K562 (cell line): Measurements from ENCODE around the gene SDC1. TPM values are rescaled to one million over a fixed set of nuclear protein-coding genes. Genes with fewer than 3 reads are reported as not detected.
A peak's percentile ranks its signal among the peaks of the same experiment; 100 is the strongest.

Experiments used
- CBX5 ChIP-seq: IDR thresholded peaks from 2 replicates; pipeline ENCODE4 v1.6.1; 2014; ENCODE audit warnings: low read depth, borderline replicate concordance
- CSDE1 ChIP-seq, 2 experiments: fragments of 450-650 bp; IDR thresholded peaks; 2 replicates each; pipeline ENCODE4 v1.6.1; 2016; ENCODE audit warnings: mild to moderate bottlenecking in 1 of 2
- EP300 ChIP-seq: IDR thresholded peaks from 2 replicates; pipeline ENCODE4 v1.6.1; 2012; ENCODE audit warnings: low read length, improper control_type of control experiment
- HNRNPH1 ChIP-seq: fragments of 200-400 bp; formaldehyde crosslinking; optimal IDR thresholded peaks from 2 replicates; pipeline ENCODE3; 2017; ENCODE audit warnings: low read depth, mild to moderate bottlenecking, low read length, moderate library complexity
- KLF10 ChIP-seq: fragments of 250-450 bp; sonication (Bioruptor Pico); IDR thresholded peaks from 2 replicates; pipeline ENCODE4 v1.6.1; 2021; ENCODE audit warnings: matching md5 sums
- MEF2D ChIP-seq: conservative IDR thresholded peaks from 2 replicates; pipeline ENCODE4 v1.6.1; 2016; ENCODE audit warnings: low read depth, missing genetic modification characterization, missing compliant biosample characterization
- MEIS2 ChIP-seq: fragments of 450-650 bp; IDR thresholded peaks from 2 replicates; pipeline ENCODE4 v1.6.1; 2014; ENCODE audit warnings: mild to moderate bottlenecking; ENCODE audit not compliant: partially characterized antibody
- NR2C2 ChIP-seq, 2 experiments: fragments of 200-800 bp in 1 of 2; sonication (Bioruptor generic) in 1 of 2; sonication (generic) in 1 of 2; formaldehyde crosslinking in 1 of 2; IDR thresholded peaks; 2 replicates each; pipeline versions ENCODE4 v1.6.1 to v1.8.0; 2016 to 2022; ENCODE audit warnings: mild to moderate bottlenecking in 1 of 2, missing compliant biosample characterization in 1 of 2, missing genetic modification characterization in 1 of 2, missing genetic modification reagents in 1 of 2
- PHB ChIP-seq: fragments of 250-450 bp; sonication (Bioruptor Pico); IDR thresholded peaks from 2 replicates; pipeline ENCODE4 v1.5.0; 2021
- PML ChIP-seq: IDR thresholded peaks from 2 replicates; pipeline ENCODE4 v1.6.1; 2012; ENCODE audit warnings: low read length, inconsistent platforms
- POLR3G ChIP-seq: IDR thresholded peaks from 2 replicates; pipeline ENCODE4 v1.6.1; 2011; ENCODE audit not compliant: insufficient read length, insufficient replicate concordance; ENCODE audit errors: extremely low read depth
- PTBP1 ChIP-seq: fragments of 200-400 bp; formaldehyde crosslinking; IDR thresholded peaks from 2 replicates; pipeline ENCODE4 v1.6.1; 2017; ENCODE audit warnings: low read depth, low read length
- RBM14 ChIP-seq: fragments of 200-400 bp; formaldehyde crosslinking; IDR thresholded peaks from 2 replicates; pipeline ENCODE4 v1.6.1; 2018; ENCODE audit warnings: low read depth, mild to moderate bottlenecking, low read length, moderate library complexity, borderline replicate concordance; ENCODE audit not compliant: insufficient read depth
- SAFB2 ChIP-seq: fragments of 200-400 bp; formaldehyde crosslinking; IDR thresholded peaks from 2 replicates; pipeline ENCODE4 v1.6.1; 2018; ENCODE audit warnings: borderline replicate concordance, low read length, low read depth, moderate library complexity; ENCODE audit not compliant: severe bottlenecking
- THAP12 ChIP-seq: fragments of 250-450 bp; sonication (Bioruptor Pico); IDR thresholded peaks from 2 replicates; pipeline ENCODE4 v1.9.0; 2021; ENCODE audit warnings: mild to moderate bottlenecking, inconsistent platforms
- ZFP36 ChIP-seq: fragments of 150-350 bp; IDR thresholded peaks from 2 replicates; pipeline ENCODE4 v1.6.1; 2018; ENCODE audit warnings: low read length, low read depth; ENCODE audit not compliant: partially characterized antibody
- ZNF232 ChIP-seq: sonication (generic); formaldehyde crosslinking; IDR thresholded peaks from 2 replicates; pipeline ENCODE4 v1.8.0; 2022; ENCODE audit warnings: mild to moderate bottlenecking, missing genetic modification reagents
- ZNF696 ChIP-seq: fragments of 250-450 bp; sonication (Bioruptor Pico); conservative IDR thresholded peaks from 2 replicates; pipeline ENCODE4 v1.4.0; 2020; ENCODE audit warnings: mild to moderate bottlenecking, moderate library complexity
- polyA plus RNA-seq, 8 experiments: library from polyadenylated mRNA; depleted of rRNA in 4 of 8; stranded (reverse) in 5 of 8; unstranded in 3 of 8; fragments of >200 nt; fragmentation: Nextera tagmentation in 2 of 8; fragmentation: Illumina TruSeq in 1 of 8; extraction: Ambion mirVana in 2 of 8; extraction: Trizol in 1 of 8; gene quantifications; 2 replicates each; pipeline versions ENCODE4 v1.2.1 to v1.2.3, GENCODE V29; 2011 to 2014; ENCODE audit warnings: inconsistent platforms in 1 of 8, missing spikeins in 1 of 8
- total RNA-seq, 7 experiments: library from RNA; depleted of rRNA in 6 of 7; stranded (reverse); fragments of >200 nt in 6 of 7; fragmentation: Illumina TruSeq in 2 of 7; extraction: Trizol in 2 of 7; gene quantifications; 2 replicates each; pipeline versions ENCODE4 v1.2.1 to v1.2.3, GENCODE V29; 2011 to 2021; ENCODE audit warnings: low replicate concordance in 1 of 7
- TF ChIP-seq, protein P1 (sequence below): fragments of 450-650 bp; formaldehyde crosslinking; IDR thresholded peaks from 2 replicates; pipeline ENCODE4 v1.4.0; 2022; ENCODE audit warnings: mild to moderate bottlenecking, moderate library complexity
- TF ChIP-seq, protein P2 (sequence below): fragments of 250-450 bp; sonication (Bioruptor Pico); IDR thresholded peaks from 2 replicates; pipeline ENCODE4 v1.5.0; 2020; ENCODE audit warnings: mild to moderate bottlenecking
- TF ChIP-seq, protein P3 (sequence below): fragments of 250-450 bp; sonication (Bioruptor Pico); IDR thresholded peaks from 2 replicates; pipeline ENCODE4 v1.5.0; 2021
- TF ChIP-seq, protein P4 (sequence below): fragments of 250-450 bp; sonication (Bioruptor Pico); IDR thresholded peaks from 2 replicates; pipeline ENCODE4 v1.8.0; 2022; ENCODE audit warnings: inconsistent platforms, mild to moderate bottlenecking, moderate library complexity, borderline replicate concordance

Gene SDC1
- total and polyA plus RNA-seq, 9 of the 15 experiments (the other 6 are each of a cell fraction or from before 2014, with no cell fraction given), result 0.06 to 2.7 (median 0.49) TPM

DNA sequence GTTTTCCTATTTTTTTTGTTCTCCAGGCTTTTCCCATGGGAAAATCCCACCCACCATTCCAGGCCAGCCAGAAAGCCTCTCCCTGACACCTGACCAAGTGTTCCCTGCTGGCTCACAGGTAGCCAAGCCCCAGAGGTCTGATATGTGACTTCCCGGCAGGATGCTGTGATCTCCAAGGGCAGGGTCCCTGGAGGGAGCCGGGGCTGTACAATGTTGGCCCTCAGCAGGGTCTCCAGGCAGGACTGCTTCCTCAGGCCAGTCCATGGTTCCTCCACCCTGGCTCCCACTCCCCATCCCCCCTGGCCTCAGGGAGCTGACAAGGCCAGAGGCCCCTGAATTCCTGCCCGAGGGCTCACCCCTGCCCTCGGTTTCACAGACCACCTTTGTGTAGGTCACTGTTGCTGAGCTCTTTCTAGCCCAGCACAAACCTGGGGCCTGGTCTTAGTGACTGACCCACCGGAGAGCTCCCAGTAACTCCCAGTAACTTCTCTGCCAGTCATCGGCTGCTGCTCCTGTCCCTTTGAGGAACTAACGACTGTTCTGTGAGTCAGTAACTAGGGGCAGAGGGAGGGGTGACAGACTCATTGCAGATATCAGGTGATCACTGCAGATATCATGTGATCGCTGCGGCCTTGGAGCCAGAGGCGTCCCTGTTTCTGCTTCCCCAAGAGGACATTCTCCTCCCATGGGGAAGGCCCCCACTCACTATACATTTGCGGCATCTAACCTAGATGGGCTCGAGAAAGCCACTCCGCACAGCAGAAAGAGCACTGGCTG lies 38.7 kb downstream of the SDC1 start (continued):
- TF ChIP-seq PTBP1, result no peak
- TF ChIP-seq, protein P1, sequence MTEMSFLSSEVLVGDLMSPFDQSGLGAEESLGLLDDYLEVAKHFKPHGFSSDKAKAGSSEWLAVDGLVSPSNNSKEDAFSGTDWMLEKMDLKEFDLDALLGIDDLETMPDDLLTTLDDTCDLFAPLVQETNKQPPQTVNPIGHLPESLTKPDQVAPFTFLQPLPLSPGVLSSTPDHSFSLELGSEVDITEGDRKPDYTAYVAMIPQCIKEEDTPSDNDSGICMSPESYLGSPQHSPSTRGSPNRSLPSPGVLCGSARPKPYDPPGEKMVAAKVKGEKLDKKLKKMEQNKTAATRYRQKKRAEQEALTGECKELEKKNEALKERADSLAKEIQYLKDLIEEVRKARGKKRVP (CRISPR knock-in tag), result 0 out of 2 replicates have a peak, but pooled peaks have one; percentile 16
- TF ChIP-seq POLR3G, result no peak
- peak; percentile 35 for TF ChIP-seq MEIS2
- no peak for TF ChIP-seq NR2C2 (CRISPR knock-in tag; IDR thresholded peaks at IDR 0.05)
- no peak for TF ChIP-seq NR2C2 (tag; IDR thresholded peaks at IDR 0.05)
- TF ChIP-seq MEF2D (tag), result no peak
- TF ChIP-seq ZFP36, result no peak
- TF ChIP-seq, protein P2, sequence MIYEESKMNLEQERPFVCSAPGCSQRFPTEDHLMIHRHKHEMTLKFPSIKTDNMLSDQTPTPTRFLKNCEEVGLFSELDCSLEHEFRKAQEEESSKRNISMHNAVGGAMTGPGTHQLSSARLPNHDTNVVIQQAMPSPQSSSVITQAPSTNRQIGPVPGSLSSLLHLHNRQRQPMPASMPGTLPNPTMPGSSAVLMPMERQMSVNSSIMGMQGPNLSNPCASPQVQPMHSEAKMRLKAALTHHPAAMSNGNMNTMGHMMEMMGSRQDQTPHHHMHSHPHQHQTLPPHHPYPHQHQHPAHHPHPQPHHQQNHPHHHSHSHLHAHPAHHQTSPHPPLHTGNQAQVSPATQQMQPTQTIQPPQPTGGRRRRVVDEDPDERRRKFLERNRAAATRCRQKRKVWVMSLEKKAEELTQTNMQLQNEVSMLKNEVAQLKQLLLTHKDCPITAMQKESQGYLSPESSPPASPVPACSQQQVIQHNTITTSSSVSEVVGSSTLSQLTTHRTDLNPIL (CRISPR knock-in tag), result no peak
- no peak for TF ChIP-seq ZNF232 (CRISPR knock-in tag)
- TF ChIP-seq, protein P3, sequence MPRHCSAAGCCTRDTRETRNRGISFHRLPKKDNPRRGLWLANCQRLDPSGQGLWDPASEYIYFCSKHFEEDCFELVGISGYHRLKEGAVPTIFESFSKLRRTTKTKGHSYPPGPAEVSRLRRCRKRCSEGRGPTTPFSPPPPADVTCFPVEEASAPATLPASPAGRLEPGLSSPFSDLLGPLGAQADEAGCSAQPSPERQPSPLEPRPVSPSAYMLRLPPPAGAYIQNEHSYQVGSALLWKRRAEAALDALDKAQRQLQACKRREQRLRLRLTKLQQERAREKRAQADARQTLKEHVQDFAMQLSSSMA (CRISPR knock-in tag), result no peak
- no peak for TF ChIP-seq ZNF696 (CRISPR knock-in tag)
- no peak for TF ChIP-seq RBM14
- TF ChIP-seq HNRNPH1, result no peak
- TF ChIP-seq PHB, result no peak
- TF ChIP-seq, protein P4, sequence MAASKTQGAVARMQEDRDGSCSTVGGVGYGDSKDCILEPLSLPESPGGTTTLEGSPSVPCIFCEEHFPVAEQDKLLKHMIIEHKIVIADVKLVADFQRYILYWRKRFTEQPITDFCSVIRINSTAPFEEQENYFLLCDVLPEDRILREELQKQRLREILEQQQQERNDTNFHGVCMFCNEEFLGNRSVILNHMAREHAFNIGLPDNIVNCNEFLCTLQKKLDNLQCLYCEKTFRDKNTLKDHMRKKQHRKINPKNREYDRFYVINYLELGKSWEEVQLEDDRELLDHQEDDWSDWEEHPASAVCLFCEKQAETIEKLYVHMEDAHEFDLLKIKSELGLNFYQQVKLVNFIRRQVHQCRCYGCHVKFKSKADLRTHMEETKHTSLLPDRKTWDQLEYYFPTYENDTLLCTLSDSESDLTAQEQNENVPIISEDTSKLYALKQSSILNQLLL (CRISPR knock-in tag), result no peak
- no peak for TF ChIP-seq SAFB2
- no peak for TF ChIP-seq THAP12
- TF ChIP-seq CBX5, result 0 out of 2 replicates have a peak, but pooled peaks have one; percentile 26
- no peak for TF ChIP-seq CSDE1 (IDR thresholded peaks at IDR 0.05)
- TF ChIP-seq KLF10 (CRISPR knock-in tag), result no peak
- TF ChIP-seq PML, result no peak
- TF ChIP-seq EP300, result peak; percentile 25; the same call in 1 of the 2 replicates
